K562 (cell line): ENCODE data around the gene SNAPC5.

Experiments used
- CREB1 ChIP-seq, 2 experiments: sonication (generic) in 1 of 2; formaldehyde crosslinking in 1 of 2; IDR thresholded peaks; 2 replicates each; pipeline versions ENCODE4 v1.6.1 to v1.8.0; 2012 to 2022; ENCODE audit warnings: inconsistent platforms in 1 of 2, mild to moderate bottlenecking in 1 of 2, missing genetic modification reagents in 1 of 2, moderate library complexity in 1 of 2
- ZNF592 ChIP-seq: fragments of 450-650 bp; IDR thresholded peaks from 2 replicates; pipeline ENCODE4 v1.6.1; 2017; ENCODE audit warnings: antibody characterized with exemption, mild to moderate bottlenecking

- TF ChIP-seq ZNF592 (no peak), CREB1 (IDR thresholded peaks at IDR 0.05) (no peak), CREB1 (CRISPR knock-in tag; IDR thresholded peaks at IDR 0.05) (no peak)
Observed at GRCh38 chr15:66472176-66472999, 25.2 kb downstream of the SNAPC5 start.
